BE2C (cell line): ENCODE results near the gene ZNF559.

Experiments used
- DNase-seq: peaks from one replicate; pipeline ENCODE4 v3.0.0-alpha.2; 2020
- H3K27me3 ChIP-seq: fragments of 250-450 bp; sonication (Bioruptor Pico); 2 replicates; pipeline ENCODE4 v1.5.1; 2020; ENCODE audit warnings: mild to moderate bottlenecking
- H3K36me3 ChIP-seq: fragments of 250-450 bp; sonication (Bioruptor Pico); 2 replicates; pipeline ENCODE4 v1.5.1; 2020; ENCODE audit warnings: mild to moderate bottlenecking
- H3K4me1 ChIP-seq: fragments of 250-450 bp; sonication (Bioruptor Pico); 2 replicates; pipeline ENCODE4 v1.5.1; 2020
- H3K4me3 ChIP-seq: 2 replicates; pipeline ENCODE4 v1.5.1; 2011; ENCODE audit warnings: low read depth, low read length
- H3K9me3 ChIP-seq: fragments of 250-450 bp; sonication (Bioruptor Pico); 2 replicates; pipeline ENCODE4 v1.5.1; 2020
- CTCF ChIP-seq: IDR thresholded peaks from 2 replicates; pipeline ENCODE4 v1.5.1; 2012; ENCODE audit warnings: mild to moderate bottlenecking, low read depth, low read length

The ZNF559 gene

GRCh38 chr19:9381361-9381785, 57.4 kb downstream of the ZNF559 start:
- no peak for TF ChIP-seq CTCF
- Histone ChIP-seq H3K27me3 (no peaks in the 10 kb centered on the region), H3K36me3 (peaks cover 64% of the 10 kb centered on the region), H3K9me3 (peaks cover 26% of the 10 kb centered on the region), H3K4me1 (no peaks in the 10 kb centered on the region), H3K4me3 (no peak overlapping the region)
- no peak for DNase-seq
